H1 (cell line): ENCODE measurements around the gene C1orf146. TPM values are rescaled to one million over a fixed set of nuclear protein-coding genes. Genes with fewer than 3 reads are reported as not detected.

ENCODE experiments used
- ATF2 ChIP-seq: IDR thresholded peaks from 2 replicates; pipeline ENCODE4 v1.6.1; 2012; ENCODE audit warnings: low read length, inconsistent platforms
- BACH1 ChIP-seq: IDR thresholded peaks from 2 replicates; pipeline ENCODE4 v1.6.1; 2012; ENCODE audit warnings: low read length, improper control_type of control experiment
- HDAC2 ChIP-seq, 2 experiments: fragments of 300-600 bp in 1 of 2; sonication (generic) in 1 of 2; IDR thresholded peaks; 2 replicates each; pipeline ENCODE4 v1.6.1; 2011 to 2012; ENCODE audit warnings: low read depth in 2 of 2, low read length in 2 of 2, mild to moderate bottlenecking in 2 of 2, moderate library complexity in 2 of 2, borderline replicate concordance in 1 of 2, inconsistent platforms in 1 of 2
- JUN ChIP-seq: IDR thresholded peaks from 2 replicates; pipeline ENCODE4 v1.6.1; 2011; ENCODE audit warnings: low read depth, mild to moderate bottlenecking, improper control_type of control experiment, low read length
- SIRT6 ChIP-seq: IDR thresholded peaks from one replicate; pipeline ENCODE4 v1.7.1; 2012; ENCODE audit warnings: low read length, inconsistent platforms
- polyA plus RNA-seq, 7 experiments: library from polyadenylated mRNA; depleted of rRNA in 3 of 7; stranded (reverse) in 5 of 7; unstranded in 2 of 7; fragments of >200 nt in 5 of 7; fragments of 200-250 nt in 2 of 7; gene quantifications; 1 replicate in 5 of 7; 2 replicates in 1 of 7; 4 replicates in 1 of 7; pipeline versions ENCODE4 v1.2.1 to v1.2.3, GENCODE V29; 2011 to 2013; ENCODE audit warnings: missing spikeins in 2 of 7, mixed read lengths in 2 of 7
- total RNA-seq: library from RNA; stranded (reverse); fragmentation: NEBNext Ultra II Directional; extraction: Animal tissue kit (Norgen Biotek cat#: 25700); gene quantifications from 2 replicates; pipeline ENCODE4 v1.2.1, GENCODE V29; 2021

Gene C1orf146
- total and polyA plus RNA-seq, 2 of the 8 experiments (the other 6 are each of a cell fraction or from before 2014, with no cell fraction given), result not detected

GRCh38 chr1:92169214-92170005 lies 48.3 kb upstream of the C1orf146 start (continued):
- TF ChIP-seq JUN (no peak), HDAC2 (IDR thresholded peaks at IDR 0.05; ENCODE audit: borderline replicate concordance in 1 of 2, low read depth in 2 of 2, low read length in 2 of 2) (no peak), BACH1 (no peak), ATF2 (no peak), SIRT6 (no peak)
- TF ChIP-seq, all 59 proteins: peak for 0
